Amniotic epithelial cell (primary cell): ENCODE measurements around the gene TANGO6.
A peak's percentile ranks its signal among the peaks of the same experiment; 100 is the strongest.
"Not testable (repeated sequence)": the region's sequence is repeated elsewhere in the genome, so short reads cannot be mapped to it uniquely, and the experiment has no call there.

Source experiments
- DNase-seq: peaks from one replicate; pipeline ENCODE4 v3.0.0-alpha.2; 2010; ENCODE audit warnings: low read depth

Gene TANGO6

DNA sequence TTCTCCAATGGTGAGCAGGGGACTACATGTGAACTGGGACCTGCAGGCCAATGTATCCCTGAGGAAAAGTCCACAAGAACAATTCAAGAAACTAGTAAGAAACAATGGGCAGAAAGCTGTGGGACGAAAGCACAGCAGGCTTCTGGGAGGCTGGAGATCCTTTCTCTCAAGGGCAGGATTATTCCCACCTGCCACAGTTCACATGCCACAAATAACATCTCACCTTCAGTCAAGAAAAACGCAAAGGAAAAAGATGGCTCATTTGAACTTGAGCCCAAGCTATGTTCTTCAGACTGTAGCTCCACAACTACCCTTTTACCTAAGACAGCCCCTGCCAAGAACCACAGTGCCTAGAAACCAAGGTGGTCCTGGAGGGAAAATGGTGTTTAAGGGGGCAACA lies 275.1 kb downstream of the TANGO6 start:
- DNase-seq: no peak

DNA sequence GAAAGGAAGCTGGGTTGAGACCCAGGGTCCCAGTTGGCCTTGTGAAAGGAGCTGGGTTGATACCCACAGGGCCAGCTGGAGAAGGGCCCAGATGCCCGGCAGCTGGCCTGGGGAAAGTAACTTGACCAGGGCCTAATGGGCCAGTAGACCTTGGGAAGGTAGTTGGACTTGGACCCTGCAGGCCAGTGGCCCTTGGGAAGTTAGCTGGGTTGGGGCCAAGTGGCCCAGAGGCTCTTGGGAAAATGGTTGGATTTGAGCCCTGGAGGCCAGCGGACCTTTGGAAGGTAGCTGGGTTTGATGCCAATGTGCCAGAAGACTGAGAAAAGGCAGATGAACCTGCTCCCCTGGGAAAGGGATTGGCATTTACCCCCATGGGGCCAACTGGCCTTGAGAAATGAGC lies 275.7 kb downstream of the TANGO6 start:
- DNase-seq: no peak

DNA sequence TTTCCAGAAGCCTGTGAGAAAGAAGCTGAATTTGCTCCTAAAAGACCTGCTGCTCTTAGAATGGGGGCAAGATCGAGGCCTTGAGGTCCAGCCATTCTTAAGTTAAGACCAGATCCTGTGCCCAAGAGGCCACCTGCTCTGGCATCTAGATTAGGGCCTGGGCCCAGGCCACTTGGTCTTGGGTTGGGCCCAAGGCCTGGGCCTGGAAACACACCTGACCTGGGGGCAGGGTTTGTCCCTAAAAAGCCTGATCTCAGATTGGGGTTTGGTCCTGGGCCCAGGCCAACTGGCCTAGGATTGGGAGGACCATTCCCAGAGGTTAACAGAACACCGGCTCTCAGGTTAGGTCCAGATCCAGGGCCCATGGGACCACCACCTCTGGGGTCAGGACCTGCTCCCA lies 276.2 kb downstream of the TANGO6 start:
- no peak for DNase-seq

DNA sequence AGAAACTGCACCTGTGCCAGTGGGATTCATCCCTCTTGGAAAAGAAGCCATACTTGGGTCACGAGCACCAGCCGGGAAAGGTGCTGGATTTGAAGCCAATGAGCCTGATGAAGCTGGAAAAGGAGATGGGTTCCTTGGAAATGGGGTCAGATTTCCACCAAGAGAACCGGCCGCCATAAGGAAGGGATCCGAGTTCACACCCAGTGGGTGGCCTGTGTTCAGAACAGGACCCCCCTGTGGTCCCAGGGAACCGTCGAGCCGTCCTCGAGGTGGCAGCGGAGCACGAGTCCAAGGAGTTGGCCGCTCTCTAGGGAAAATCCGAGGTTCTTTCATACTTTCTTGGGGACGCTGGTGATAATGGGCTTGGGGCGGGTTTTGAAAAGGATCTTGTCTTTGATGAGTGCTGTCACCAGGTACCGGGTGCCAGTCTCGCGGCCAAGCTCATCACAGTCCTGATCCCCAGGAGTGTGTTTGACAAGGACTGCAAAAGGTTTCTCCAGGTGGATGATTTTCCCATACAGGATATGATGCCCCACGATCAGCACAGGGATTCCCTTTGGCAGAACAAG lies 276.8 kb downstream of the TANGO6 start:
- no peak for DNase-seq

DNA sequence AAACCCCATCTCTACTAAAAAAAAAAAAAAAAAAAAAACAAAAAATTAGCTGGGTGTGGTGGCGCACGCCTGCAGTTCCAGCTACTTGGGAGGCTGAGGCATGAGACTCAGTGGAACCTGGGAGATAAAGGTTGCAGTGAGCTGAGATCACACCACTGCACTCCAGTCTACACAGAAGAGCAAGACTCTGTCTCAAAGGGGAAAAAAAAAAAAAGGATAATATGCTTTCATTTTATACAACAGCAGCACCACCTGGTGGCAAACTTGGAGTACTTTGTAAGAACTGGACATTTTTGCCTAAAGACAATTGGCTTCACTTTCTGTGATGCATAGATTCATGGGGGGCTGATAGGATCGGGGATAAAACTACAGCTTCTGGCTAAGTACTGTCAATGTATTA lies 280.6 kb downstream of the TANGO6 start:
- DNase-seq: peak; percentile 72

DNA sequence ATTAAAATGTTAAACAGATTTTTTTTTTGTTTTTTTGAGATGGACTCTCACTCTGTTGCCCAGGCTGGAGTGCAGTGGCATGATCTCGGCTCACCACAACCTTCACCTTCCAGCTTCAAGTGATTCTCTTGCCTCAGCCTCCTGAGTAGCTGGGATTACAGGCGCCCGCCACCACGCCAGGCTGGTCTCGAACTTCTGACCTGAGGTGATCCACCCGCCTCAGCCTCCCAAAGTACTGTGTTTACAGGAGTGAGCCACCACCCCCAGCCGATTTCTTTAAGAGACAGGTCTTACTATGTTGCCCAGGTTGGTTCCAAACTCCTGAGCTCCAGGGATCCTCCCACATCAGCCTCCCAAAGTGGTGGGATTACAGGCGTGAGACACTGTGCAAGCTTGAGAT lies 281.1 kb downstream of the TANGO6 start:
- not testable (repeated sequence) for DNase-seq

DNA sequence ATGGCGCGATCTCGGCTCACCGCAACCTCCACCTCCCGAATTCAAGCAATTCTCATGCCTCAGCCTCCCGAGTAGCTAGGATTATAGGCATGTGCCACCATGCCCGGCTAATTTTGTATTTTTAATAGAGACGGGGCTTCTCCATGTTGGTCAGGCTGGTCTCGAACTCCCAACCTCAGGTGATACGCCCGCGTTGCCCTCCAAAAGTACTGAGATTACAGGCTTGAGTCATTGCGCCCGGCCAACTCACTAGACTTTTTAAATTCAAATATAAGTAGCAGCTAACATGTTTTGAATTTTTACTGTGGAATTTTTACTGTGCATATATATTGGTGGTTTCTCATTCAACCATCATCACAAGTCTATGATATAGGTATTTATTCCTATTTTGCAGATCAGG lies 281.6 kb downstream of the TANGO6 start:
- not testable (repeated sequence) for DNase-seq

DNA sequence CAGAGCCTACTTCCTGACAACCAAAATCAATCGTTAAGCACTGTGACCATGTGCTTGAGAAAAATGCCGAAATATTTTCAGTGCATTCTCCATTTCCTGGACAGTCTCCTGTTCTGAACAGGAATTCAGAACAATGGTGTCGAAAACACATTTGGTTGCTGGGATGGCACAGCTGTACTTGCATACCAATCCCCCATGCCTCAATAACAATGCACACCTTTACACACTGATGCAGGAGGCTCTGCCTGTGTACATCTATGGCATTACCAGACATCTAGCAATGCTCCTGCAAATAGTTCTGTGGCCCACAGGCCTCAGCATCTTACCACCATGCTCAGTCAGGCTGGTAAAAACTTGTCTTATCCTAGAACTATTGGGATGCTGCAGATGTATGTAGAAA lies 282.9 kb downstream of the TANGO6 start:
- DNase-seq: no peak

DNA sequence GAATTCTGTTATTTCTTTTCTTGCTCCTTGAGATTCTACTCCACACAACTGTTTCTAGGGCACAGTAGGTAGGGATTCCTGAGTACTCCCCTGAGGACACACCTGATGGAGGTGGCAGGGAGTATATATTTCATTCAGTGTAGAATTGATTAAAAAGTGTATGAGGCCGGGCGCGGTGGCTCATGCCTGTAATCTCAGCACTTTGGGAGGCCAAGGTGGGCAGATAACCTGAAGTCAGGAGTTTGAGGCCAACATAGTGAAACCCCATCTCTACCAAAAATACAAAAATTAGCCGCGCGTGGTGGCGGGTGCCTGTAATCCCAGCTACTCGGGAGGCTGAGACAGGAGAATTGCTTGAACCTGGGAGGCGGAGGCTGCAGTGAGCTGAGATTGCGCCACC lies 283.5 kb downstream of the TANGO6 start:
- not testable (repeated sequence) for DNase-seq

DNA sequence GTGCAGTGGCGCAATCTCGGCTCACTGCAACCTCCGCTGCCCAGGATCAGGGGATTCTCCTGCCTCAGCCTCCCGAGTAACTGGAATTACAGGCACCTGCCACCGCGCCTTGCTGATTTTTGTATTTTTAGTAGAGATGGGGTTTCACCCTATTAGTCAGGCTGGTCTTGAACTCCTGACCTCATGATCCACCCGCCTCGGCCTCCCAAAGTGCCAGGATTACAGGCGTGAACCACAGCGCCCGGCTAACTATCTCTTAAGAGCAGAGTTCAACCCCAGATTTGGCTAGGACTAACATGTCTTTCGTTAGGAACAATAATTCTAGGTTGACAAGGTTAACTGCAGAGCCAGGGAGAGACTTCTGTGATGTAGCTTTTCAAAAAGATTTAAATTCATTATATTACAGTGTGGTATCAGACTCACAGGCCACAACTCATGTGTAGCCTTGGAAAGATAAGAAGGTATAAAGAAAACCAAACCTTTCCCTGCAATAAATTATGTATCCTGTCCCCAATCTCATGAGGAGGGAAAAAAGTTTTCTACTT lies 284.7 kb downstream of the TANGO6 start:
- peak; percentile 68 for DNase-seq

DNA sequence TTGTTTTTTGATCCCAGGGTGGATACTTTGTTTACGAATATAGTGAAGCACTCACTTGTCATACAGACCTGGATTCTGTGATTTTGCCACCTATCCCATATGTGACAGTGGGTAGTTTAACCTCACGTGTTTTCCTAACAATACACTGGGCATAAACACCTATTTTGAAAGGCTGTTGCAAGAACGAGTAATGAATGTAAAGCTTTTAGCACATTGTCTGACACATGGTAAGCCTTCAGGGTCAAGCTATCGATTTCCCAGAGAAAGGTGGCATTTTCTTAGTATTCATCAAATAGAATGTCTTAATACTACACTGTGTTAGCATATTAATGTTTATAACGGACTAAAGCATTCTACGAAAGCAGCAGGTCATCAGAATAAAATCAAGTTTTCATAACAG lies 287.1 kb downstream of the TANGO6 start:
- no peak for DNase-seq

DNA sequence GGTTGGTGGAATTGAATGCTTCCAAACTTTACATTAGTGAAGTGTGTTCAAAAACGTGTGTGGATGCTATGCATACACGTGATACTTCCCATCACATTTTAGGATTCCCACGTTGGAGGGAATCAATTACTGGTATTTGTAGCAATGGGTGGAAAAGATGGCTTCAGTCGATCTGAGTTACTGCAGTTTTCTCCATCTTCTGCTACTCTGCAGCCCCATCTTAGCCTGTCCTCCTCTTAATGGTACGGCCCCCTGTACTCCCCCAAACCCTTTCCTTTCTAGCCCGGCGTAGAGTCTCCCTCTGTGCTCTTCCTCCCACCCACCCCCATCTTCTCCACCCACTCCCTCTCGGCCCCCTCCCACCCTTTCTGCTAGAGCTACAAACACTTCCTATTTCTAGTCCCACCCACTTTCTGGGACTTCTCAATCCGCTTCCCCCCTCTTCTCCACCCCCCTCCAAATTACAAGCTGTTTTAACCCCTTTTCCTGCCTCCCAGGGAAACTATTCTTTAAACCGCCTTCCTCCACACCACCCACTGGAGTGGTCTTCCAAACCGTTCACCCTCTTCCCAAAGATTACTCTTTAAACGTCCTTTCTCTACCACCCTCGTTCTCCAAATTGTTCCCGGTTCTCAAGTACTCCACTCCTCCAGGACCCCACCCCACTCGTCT lies 288.0 kb downstream of the TANGO6 start:
- peak; percentile 12 for DNase-seq

DNA sequence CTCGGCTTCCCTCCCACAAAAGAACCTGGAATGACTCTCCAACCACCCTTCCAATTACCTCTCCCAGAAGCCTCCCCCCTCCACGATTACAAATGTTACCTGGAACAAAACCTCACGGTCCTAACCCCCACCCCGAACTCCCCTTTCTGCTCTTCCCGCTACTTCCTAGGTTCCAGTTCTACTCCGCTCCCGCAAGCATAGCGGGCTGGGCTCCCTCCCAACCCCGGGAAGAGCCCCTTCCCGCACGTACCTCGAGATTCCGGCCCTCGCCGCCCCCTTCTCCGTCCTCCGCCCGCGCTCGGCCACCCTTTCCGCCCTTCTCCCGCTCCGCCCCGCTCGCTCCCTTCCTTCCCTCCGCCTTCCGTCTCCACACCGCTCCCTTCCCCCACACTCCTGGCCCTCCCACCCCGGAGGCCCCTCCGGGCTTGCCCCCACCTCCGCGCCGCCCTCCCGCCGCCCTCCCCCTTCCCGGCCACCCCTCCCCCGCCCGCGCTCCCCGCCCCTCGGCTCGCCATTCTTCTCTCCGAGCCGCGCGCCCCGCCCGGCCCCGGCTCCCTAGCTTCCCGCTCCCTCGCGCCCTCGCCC lies 288.6 kb downstream of the TANGO6 start:
- DNase-seq: peak; percentile 82

DNA sequence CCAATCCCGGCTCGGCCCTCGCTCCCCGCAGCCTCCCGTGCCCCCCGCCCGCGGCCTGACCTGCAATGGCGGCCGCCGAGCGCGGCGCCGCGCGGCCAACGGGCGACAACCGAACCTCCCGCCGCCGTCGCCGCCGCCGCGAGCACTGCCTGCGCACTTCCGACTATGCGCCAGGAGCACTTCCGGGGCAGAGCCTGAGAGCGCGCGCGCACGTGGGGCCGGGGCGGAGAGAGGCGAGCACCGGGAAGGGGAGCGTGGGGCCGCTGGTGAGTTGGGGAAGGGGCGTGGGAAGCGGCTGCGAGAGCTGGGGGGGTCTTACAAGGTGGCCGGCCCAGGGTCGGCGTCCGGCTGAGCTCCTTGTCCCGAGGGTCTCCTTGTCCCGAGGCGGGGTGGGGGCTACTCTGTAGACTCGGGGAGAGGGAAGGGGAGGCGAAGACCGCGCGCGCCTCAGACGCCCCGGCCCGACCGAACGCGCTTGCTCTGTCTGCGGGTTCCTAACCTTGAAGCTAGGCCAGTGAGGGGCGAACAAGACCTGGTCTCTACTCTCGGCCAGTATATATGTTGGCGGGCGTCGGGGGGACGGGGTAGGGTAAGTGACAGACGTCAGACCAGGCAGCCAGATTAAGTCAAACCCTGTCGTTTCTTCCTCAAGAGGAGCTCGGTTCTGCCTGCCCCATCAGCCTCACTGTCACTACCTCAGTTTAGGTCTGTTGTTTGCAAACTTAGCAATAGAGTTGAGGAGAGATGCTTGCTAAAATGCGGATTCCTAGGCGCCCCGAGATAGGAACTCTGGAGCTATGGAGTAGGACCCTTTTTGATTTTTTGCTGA lies 289.3 kb downstream of the TANGO6 start, which contains the start of the genes CHTF8 and UTP4:
TSS of gene CHTF8 (minus strand) at position 165 of the 829 bp plus-strand sequence. CDS start 11,130 bp downstream, outside the sequence.
TSS of gene UTP4 (plus strand) at position 226 of the 829 bp plus-strand sequence. CDS start 811 bp downstream, outside the sequence.
- peak; percentile 72 for DNase-seq

DNA sequence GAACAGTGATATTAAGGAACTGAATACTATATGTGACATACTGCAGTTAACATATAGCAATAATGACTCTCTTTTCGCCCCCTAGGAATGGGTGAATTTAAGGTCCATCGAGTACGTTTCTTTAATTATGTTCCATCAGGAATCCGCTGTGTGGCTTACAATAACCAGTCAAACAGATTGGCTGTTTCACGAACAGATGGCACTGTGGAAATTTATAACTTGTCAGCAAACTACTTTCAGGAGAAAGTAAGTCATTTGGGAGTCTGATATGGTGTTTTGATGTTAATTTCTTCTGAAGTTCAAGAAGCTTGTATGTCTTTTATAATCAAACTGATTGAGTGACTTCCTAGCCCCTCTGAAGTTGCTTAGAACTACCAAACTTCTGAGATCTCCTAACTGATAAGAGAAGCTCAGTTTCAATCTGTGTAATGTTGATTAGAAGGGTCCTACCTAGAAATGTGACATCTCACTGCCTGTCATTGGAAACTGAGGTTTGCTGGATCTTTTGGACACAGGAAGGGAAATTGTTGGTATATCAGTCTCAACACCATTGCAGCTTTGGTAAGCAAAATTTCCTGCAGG lies 290.1 kb downstream of the TANGO6 start:
- DNase-seq: no peak
